Measurements from ENCODE around the gene FLRT1.

Gene FLRT1

GRCh38 chr11:64000740-64001483, 34.8 kb upstream of the FLRT1 start:
- no peak for TF ChIP-seq CTCF (conservative IDR thresholded peaks at IDR 0.05; ENCODE audit: low read depth, low read length)
- no peak for DNase-seq (ENCODE audit: low read depth)
- peak overlapping the region; percentile 41 for H3K4me3 ChIP-seq (ENCODE audit: low read depth, low read length)

- no peak overlapping the region for H3K4me3 ChIP-seq (ENCODE audit: low read depth, low read length)
- peak; percentile 49 for DNase-seq (ENCODE audit: low read depth)
- TF ChIP-seq CTCF (conservative IDR thresholded peaks at IDR 0.05; ENCODE audit: low read depth, low read length), result no peak
These were observed 34.0 kb upstream of the FLRT1 start for GRCh38 chr11:64001484-64002420.

- TF ChIP-seq CTCF (conservative IDR thresholded peaks at IDR 0.05; ENCODE audit: low read depth, low read length), result no peak
- no peak overlapping the region for H3K4me3 ChIP-seq (ENCODE audit: low read depth, low read length)
- peak; percentile 23 for DNase-seq (ENCODE audit: low read depth)
These were observed 31.7 kb upstream of the FLRT1 start for GRCh38 chr11:64003807-64004589.

- no peak for TF ChIP-seq CTCF (conservative IDR thresholded peaks at IDR 0.05; ENCODE audit: low read depth, low read length)
- DNase-seq (ENCODE audit: low read depth), result no peak
- H3K4me3 ChIP-seq (ENCODE audit: low read depth, low read length), result no peak overlapping the region
These were observed 31.1 kb upstream of the FLRT1 start for GRCh38 chr11:64004590-64004984.

- no peak overlapping the region for H3K4me3 ChIP-seq (ENCODE audit: low read depth, low read length)
- TF ChIP-seq CTCF (conservative IDR thresholded peaks at IDR 0.05; ENCODE audit: low read depth, low read length), result no peak
- DNase-seq (ENCODE audit: low read depth), result no peak
These were observed 30.0 kb upstream of the FLRT1 start for GRCh38 chr11:64005691-64006090.

GRCh38 chr11:64006398-64006797, 29.3 kb upstream of the FLRT1 start:
- TF ChIP-seq CTCF (conservative IDR thresholded peaks at IDR 0.05; ENCODE audit: low read depth, low read length), result no peak
- no peak for DNase-seq (ENCODE audit: low read depth)
- H3K4me3 ChIP-seq (ENCODE audit: low read depth, low read length), result no peak overlapping the region
